GM19239 (cell line): Measurements from ENCODE around the gene CHSY1.
A peak's percentile ranks its signal among the peaks of the same experiment; 100 is the strongest.

Experiments
- DNase-seq: peaks from one replicate; pipeline ENCODE4 v3.0.0; 2011; ENCODE audit warnings: low spot score; ENCODE audit not compliant: insufficient read length
- FAIRE-seq: peaks from 2 replicates; lab custom pipeline; 2011; peaks lifted over from hg19 to GRCh38; lab: Jason Lieb, UNC

Gene CHSY1

DNA sequence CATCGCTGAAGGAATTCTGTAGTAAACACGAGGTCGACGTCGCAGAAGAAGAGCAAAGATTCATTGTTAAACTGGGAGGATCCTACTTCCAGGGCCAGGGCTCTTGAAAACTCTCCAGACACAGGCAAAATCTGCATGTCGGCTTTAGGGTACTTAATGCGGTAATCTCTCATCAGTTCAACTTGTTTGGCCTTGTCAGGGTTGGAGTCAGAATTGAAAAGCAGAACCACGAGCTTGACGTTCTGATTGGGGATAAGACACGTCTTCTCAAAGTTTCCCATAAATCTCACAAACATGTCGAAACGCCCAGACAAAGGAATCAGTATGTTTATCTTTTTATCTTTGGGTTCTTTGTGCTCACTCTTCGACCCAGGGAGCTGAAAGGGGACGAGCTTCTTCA, 74.0 kb downstream of the CHSY1 start:
- no peak for DNase-seq
- no peak for FAIRE-seq

DNA sequence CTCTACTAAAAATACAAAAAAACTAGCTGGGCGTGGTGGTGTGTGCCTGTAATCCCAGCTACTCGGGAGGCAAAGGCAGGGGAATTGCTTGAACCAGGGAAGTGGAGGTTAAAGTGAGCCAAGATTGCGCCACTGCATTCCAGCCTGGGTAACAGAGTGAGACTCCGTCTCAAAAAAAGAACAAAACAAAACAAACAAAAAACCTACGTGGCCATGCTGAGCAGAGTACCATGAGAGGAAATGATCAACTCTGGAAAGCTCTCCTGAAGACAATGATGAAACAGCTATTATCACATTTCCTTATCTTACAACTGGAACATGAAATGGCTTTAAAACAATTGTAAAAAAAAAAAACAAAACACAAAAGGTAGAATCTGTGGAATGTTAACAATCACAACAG, 75.2 kb downstream of the CHSY1 start:
- DNase-seq: no peak
- FAIRE-seq: no peak

DNA sequence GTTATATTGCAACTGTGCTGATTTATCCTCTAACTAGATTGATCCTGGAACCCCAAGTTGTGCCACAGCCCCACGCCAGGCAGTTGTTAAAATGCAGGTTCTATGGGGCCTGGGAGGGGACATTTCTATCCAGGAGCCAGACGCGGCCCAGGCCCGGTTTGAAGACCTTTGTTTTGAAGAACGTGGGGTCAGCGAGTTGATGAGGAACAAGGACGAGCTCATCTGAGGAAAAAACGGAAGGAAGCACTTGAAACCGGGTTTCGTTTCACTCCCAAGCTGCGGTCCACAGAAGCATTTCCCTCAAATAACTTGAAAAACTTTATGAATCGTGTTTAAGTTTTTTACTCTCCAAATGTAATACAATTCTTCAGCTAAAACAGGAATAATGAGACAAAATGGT, 76.4 kb downstream of the CHSY1 start:
- no peak for FAIRE-seq

DNA sequence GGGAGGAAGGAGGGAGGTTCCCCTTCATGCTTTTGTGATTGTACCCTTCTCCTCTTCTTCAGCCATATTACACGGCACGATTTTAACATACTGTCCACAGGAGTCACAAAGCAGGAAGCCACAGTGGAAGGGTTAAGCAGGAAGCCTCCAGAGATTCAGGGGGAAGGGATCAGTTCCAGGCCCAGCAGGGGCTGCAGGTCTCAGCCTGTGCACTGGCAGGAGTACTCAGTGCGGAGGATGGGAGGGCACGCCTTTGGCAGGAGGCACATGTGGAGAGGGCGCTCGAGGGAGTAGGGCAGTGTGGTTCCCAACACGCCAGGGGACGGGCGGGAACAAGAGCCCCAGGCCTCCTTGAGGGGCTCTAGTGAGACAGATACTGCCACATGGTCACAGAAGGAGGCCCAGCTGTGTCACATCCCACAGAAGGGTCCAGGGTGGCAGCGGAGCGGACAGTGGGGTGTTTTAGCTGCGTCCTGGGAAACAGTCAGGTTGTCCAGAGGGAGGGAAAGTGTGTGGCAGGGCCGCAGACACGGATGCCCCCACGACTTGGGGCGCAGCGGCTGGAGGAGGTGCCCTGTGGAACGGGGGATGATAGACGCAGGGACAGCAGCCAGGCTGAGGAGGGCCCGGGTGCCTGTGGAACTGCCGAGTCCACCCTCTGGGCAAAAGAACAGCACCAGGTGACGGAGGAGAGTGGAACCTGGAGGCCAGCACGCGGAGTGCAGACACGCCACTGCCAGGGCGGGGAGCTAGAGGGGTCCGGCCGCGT, 77.5 kb downstream of the CHSY1 start:
- FAIRE-seq: no peak
- no peak for DNase-seq

More for the DNA sequence above, 76.4 kb downstream of the CHSY1 start:
- DNase-seq: no peak

DNA sequence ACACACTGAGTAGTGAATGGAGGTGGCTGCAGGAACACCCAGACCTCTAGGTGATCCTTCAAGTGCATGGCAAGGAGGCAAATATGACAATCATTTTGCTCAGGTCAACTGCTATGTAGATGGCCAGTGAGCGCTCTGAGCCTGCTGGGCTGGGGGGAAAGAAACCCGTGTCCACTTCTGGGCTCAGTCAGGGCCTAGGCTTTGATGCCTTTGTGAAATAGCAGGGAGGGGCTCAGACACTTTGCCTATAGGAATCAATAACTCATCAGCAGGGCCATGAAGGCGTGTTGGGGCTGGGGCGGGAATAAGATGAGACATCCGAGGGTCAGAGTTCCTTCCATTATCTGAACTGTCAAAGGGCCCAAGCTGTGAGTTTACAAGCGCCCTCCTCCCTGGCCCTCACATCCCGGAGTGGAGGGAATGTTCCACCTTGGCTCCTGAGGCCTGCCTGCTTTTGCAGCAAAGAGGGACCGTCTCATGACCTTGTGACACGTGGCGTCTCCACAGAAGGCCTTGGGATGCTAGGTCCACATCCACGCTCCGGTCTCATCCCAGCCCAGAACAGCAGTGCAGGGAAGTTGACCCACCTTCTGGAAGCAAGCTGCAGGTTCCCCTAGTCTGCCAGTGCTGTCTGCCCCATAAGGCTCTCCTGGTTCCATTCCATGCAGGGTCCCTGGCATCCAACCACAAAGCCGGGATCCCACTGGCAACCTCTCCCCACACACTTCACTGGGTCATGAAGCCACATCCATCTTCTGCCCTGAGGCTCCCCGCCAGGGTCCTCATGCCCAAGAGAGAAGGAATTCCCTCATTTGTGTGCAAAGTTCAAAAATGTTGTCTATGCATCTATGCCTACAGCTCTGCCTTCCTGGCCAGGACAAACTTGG, 78.4 kb downstream of the CHSY1 start:
- FAIRE-seq (no peak), DNase-seq (no peak)

DNA sequence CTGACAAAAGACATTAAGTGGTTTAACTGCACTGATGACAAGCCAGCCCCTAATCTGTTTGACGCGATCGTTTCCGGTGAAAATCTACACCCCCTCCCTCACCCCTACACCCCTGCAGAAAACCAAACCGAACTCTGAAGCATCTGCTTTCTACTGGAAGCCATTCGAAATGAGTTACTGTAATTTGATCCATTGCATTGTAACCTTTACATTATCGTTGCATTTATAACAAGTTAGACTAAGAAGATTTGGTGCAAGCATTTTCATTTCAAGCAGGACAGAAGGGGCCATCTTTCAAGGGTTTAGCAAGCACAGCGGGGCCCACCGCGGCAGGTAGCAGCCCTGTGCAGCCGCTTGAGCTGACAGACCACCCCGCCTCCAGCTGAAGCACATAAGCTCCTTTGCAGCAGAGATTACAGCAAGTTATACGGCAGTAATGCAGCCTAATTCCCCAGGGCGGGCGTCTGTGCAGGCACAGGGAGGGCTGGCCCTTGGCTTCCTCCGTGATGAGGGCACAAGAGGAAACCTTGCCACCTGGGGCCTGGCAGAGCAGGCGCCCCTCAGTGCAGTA, 79.3 kb downstream of the CHSY1 start:
- DNase-seq: no peak
- FAIRE-seq: no peak

DNA sequence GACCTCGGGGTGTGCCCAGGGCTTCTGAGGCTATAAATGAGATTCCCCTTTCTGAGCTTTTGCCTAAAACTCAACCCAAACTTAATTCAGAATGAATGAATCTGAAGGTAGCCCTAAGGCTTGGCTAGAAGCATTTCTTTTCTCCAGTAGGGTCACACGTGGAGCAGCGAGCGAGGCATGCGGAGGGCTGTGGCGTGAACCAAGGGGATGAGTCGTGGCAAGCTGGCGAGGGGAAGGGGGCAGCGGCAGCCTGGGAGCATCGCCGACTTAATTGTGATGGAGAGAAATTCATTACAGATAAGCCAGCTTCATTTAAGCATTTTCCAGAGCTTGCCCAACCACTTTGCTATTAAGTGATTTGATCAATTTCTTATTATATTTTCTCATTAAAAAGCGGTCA, 79.9 kb downstream of the CHSY1 start:
- FAIRE-seq: no peak
- DNase-seq: no peak

DNA sequence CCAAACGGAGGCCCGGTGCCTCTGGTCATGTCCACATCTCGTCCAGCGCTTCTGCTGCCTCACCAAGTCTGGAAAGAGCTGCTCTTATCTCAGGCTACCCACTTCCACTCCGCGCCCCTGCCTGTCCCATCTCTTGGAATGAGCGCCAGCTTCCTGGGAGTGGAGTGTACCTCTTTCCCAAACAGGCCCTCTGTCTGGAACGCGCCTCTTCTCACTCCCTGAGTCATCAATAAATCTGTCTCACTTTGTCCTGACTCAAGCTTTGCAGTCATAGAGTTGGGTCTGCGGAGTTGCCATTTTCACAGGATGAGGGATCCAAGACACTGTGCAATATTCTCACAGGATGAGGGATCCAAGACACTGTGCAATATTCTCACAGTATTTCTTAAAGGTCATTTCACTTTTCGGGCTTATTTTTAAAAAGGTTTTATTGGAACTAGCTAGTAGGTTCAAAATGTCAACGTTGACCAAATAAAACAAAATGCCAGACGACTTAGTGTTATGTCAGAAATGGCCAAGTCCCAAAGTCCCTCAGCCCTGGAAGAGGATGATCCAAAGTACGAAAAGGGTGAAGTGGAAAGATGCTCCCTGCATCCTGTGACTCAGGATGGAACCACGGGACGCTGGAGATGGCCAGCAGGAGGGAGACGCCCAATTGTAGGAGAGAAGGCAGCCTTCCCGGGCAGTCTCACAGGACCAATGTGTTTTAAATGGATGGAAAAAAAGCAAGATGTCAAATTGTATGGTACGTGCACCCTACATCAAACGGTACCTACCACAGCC, 81.1 kb downstream of the CHSY1 start:
- DNase-seq: no peak

DNA sequence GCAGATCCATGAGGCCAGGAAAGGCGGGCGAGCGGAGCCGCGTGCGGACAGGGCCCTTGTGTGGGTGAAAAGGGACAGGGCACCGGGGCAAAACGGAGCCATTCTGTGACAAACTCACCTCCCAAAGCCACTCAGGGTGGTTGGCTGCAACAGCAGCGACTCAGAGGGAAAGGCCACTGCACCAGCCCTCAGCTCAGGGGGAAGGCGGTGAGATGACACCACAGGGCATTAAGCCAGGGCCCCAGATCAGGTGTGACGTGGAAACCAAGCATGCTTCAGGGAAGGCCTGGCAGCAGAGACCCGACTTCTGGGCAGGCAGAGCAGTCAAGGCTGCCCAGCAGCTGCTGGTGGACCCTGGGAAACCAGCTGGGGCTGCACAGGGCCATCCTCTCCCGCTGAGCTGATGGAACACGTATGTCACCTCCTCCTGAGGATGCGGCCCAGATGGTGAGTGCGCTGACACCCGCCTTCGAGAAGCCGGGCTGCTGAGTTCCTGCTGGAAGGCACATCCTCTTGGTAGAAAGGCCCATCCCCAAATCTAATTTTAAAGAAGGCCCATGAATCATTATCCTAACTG, 82.3 kb downstream of the CHSY1 start:
- FAIRE-seq (no peak), DNase-seq (no peak)

More for the DNA sequence above, 81.1 kb downstream of the CHSY1 start:
- FAIRE-seq: no peak

DNA sequence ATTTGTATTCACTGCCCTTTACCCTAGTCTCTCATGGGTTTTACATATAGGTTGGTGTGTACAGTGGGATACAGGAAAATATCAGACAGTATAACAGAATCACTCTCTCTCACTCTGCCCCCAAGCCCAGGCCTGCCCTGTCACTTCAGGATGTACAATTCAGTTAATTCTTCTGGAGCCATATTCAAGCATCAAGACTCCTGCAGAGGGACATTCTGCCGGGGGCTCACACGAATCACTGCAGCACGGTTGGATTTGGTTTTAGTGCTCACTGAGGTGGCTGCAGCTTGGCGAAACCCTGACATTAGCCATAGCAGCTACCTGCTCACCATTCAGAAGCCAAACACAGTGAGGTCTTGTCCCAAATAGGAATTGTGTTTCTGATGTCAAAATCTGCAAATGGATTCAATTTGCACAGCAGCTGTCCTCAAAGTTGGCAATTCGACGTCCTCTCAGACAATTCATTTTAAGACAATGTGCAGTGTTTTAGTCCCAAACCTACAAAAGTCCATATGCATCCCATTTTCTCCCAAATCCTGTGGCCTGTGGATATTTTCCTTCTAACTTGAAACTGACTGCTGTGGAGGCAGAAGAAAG, 82.9 kb downstream of the CHSY1 start:
- DNase-seq: no peak
- FAIRE-seq: no peak

DNA sequence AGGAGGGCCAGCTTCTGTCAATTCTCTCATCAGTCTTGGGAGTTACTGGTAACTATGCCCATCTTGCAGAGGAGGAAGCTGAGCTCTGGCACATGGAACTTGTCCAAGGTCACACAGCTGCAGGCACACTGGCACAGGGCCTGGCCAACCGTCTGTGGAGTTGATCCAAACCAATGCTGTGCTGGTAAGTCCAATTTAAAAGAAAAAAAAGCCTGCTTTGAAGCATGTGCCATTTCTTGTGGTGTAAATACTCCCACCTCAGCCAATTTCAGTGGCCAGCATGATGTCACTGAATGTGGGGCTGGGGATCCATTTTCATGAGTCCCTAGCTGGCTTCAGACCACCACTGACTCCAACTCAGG, 83.4 kb downstream of the CHSY1 start:
- DNase-seq: no peak
- no peak for FAIRE-seq

DNA sequence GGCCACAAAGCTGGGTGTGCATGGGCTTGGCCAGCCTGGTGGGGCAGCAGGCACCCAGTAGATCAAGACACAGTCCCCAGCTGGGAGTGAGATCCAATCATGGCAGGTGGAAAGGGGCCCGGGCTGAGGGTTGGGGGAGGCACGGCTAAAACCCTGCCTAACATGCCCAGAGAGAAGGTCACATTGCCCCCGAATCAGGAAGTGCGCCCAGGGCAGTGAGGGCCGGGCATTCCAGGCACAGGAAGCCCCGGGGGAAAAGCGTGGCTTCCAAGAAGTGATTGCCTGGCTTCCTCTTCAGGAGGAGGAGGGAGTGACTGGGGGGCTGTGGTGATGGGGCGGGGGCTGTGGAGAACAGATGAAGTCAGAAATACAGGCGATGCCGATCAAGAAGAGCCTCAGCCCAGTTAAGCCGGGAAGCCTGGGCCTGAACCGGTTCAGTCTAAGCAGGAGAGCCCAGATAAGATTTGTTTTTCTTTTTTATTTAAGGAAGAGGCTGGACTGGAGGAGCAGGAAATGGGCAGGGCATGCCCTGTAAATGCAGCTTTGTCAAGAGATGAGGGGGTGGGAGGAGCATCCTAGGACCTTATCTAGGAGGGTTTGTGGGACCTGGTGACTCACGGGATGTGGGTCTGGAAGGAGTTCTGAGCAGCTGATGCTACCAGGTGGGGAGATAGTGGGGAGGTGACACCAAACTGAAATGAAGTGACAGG, 83.9 kb downstream of the CHSY1 start:
- peak; percentile 49 for FAIRE-seq
- peak; percentile 48 for DNase-seq

DNA sequence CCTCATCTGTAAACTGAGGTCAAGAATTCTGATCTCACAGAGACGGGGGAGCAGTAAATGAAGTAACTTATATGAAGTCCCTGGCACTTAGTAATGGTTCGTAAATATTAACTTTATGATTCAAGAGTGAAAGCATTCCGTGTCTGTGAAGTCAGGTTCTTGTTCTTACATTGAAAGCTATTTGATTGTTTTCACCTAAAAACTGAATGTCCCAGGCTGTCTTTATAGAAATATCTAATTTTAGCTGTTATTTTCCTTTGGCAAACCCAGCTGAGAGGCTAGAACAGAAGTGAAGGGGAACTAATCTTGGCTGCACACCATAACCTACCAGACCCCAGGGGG, 84.5 kb downstream of the CHSY1 start:
- no peak for DNase-seq
- no peak for FAIRE-seq

DNA sequence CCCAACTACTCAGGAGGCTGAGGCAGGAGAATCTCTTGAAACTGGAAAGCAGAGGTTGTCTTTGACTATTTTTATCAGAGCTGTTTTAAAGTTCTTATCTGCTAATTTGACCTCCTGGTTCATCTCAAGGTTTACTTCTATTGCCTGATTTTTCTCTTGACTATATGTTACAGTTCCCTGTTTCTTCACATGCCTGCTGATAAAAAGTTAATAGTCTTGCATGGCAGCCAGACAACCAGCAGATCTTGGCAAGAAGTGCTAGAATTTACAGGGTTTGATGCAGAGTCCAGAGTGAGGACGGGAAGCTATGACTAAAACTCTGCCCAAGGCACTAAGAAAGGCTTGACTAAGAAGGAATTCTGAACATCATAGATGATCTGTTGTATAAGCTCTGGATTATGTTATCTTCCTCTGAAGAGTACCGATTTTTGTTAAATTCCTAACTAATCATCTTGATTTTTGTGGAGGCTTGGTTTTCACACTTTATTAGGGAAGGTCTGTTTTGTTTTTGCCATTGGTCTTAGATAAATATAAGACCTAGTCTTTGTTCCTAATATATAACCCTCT, 85.9 kb downstream of the CHSY1 start:
- no peak for FAIRE-seq

DNA sequence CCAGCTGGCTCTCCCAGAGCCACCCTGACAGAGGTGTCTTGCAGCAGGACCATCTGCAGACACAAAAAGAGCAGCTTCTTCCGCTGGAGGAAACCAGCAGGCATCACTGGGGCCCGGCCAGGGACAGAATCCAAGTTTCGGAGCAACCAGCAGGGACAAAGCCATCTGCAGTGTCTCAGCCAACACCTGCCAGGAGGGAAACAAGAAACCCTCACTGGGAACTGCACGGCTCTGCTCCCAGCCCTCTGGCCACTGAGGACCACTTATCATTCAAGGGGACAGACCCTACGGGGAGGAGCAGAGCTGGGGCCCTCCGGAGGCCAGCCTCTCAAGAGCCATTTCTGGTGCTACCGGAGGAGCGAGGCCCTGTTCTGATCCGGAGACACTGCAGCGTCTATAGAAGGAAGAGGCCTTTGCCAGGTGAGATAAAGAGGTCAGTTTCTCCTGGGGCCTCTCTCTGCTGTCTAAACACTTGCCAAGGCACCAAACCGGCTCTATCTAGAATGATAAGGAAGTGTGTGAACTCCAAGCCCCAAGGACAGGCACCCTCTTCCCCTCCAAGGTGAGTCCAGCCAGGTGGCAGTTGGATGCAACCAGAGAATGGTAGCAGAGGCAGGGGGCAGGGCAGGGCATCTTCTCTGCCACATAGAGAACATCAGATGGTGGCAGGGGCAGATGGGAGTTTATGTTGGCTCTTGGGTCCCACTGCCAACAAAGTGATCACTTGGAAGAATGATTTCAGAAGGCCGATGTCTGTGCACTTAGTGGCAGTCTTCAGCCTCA, 89.0 kb downstream of the CHSY1 start:
- FAIRE-seq (no peak), DNase-seq (no peak)

More for the DNA sequence above, 85.9 kb downstream of the CHSY1 start:
- DNase-seq: no peak

DNA sequence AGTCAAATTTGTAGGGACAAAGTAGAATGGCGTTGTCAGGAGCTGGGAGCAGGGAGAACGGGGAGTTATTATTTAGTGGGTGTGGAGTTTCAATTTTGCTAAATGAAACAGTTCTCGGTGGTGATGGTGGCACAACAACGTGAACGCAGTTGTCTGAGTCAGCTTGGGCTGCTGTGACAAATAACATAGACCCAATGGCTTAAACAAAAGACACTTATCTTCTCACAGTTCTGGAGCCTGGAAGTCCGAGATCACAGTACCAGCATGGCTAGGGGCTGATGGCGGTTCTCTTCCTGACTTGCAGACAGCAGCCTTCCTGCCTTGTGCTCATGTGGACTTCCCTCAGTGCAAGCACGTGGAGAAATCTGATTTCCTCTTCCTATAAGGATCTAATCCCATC, 90.2 kb downstream of the CHSY1 start:
- FAIRE-seq: no peak
- no peak for DNase-seq

DNA sequence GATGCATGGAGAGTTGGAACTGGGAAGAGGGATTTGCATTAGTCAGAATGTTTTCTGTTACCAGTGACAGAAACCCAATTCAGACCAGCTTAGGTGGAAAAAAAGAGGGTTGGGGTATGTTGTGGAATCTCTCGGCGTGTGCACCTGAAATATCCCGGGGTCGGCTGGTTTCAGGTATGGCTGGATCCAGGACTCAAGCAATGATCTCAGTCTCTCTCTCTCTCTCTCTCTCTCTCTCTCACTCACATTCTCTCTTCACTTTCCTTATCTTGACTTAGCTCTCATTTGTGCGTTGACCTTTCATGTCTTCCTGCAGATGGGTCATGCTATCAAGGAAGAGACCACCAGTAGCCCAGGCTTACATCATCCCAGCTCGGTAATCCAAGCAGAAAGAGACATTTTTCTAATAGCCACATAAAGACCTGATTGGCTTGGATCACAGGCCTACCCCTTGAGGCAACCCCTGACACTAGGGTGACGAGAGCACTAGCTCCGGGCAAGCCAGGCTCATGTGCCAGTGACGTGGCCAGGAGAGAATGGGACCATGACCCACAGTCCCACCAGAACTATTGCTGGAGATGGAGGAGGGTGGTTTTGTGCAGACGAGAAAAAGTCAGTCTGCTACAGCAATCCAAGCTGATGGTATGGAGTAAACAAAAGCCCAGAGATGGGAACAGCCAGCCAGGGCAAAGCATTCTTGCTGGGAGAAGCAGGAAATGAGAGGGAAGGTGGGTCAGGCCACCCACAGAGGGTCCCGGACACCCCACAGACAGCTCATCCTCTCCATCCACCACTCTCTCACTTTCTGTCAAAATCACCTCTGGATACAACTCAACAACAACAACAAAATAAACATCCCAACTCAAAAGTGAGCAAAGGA, 91.7 kb downstream of the CHSY1 start:
- DNase-seq (no peak), FAIRE-seq (no peak)
